Measurements from ENCODE around the gene WNT10A.
"Not testable (repeated sequence)": the region's sequence is repeated elsewhere in the genome, so short reads cannot be mapped to it uniquely, and the experiment has no call there.

Gene WNT10A

DNA sequence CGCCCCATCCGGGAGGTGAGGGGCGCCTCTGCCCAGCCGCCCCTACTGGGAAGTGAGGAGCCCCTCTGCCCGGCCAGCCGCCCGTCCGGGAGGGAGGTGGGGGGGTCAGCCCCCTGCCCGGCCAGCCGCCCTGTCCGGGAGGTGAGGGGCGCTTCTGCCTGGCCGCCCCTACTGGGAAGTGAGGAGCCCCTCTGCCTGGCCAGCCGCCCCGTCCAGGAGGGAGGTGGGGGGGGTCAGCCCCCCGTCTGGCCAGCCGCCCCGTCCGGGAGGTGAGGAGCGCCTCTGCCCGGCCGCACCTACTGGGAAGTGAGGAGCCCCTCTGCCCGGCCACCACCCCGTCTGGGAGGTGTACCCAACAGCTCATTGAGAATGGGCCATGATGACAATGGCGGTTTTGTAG is 51.1 kb downstream of the WNT10A start:
- DNase-seq (ENCODE audit: low read depth in 2 of 2): not testable (repeated sequence)
